NCI-H146 treated with DMSO at 0.1 percent for 48 hours (cell line): Measurements from ENCODE around the gene GJB2.
"Not testable (repeated sequence)": the region's sequence is repeated elsewhere in the genome, so short reads cannot be mapped to it uniquely, and the experiment has no call there.

Experiments used
- DNase-seq: peaks from one replicate; lab custom pipeline; 2025; ENCODE audit not compliant: unreplicated experiment; lab: John Stamatoyannopoulos, UW

The GJB2 gene

GRCh38 chr13:20171364-20171763 is 21.4 kb downstream of the GJB2 start:
- no peak for DNase-seq

DNA sequence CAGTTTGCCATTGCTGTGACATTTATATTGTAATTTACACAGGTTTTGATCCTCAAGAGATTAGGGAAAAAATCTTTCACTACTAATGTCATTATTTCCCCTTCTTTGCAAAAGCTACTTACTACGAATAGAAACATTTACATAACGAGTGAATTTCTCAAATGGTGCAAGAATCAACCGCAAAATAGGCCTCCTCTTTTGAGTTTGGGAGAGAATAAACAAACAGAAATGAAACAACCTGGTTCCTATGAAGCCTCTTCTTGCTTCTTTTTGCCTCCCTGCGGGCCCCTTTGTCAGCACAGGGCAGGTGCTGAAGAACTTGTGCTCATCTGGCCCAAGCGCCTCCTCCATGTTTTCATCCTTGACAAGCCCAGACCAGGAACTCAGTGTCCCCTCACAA is 21.8 kb downstream of the GJB2 start:
- DNase-seq, result no peak

GRCh38 chr13:20168396-20168795 is 24.3 kb downstream of the GJB2 start:
- no peak for DNase-seq

DNA sequence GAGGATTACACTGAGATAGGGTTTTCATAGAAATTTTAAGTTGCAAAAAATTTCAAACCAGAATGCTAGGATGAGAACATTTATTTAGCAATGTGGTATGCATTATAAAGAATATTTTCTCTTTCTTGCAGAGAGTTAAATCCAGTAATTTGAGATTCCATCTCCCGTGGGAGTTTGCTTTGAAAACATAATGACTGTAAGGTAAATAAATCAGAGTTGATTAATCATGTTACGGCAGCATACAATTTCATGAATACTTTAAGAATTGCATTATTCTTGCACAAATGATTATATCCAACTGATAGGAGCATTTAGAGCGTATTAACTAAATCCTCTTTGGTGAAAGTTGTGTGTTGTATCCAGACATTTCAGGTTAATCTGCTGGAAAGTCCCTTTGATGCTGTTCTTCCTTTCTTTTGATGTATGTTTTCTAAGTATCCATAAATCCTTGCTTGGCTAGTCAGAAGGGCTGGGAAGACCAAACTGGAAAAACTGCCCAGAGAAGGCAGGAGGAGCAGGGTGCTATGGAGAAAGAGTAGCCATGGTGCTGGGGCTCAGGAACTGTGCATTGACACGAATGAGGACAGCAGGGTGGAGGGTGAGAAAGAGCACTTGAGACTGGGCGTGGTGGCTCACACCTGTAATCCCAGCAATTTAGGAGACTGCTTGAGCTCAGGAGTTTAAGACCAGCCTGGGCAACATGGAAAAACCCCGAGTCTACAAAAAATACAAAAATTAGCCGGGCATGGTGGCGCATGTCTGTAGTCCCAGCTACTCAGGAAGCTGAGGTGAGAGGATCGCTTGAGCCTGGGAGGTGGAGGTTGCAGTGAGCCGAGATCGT is 27.1 kb downstream of the GJB2 start:
- DNase-seq, result no peak

- DNase-seq, result no peak
Measured at GRCh38 chr13:20161951-20162300, 30.8 kb downstream of the GJB2 start.

- no peak for DNase-seq
Measured at GRCh38 chr13:20161275-20161950, 31.3 kb downstream of the GJB2 start.

DNA sequence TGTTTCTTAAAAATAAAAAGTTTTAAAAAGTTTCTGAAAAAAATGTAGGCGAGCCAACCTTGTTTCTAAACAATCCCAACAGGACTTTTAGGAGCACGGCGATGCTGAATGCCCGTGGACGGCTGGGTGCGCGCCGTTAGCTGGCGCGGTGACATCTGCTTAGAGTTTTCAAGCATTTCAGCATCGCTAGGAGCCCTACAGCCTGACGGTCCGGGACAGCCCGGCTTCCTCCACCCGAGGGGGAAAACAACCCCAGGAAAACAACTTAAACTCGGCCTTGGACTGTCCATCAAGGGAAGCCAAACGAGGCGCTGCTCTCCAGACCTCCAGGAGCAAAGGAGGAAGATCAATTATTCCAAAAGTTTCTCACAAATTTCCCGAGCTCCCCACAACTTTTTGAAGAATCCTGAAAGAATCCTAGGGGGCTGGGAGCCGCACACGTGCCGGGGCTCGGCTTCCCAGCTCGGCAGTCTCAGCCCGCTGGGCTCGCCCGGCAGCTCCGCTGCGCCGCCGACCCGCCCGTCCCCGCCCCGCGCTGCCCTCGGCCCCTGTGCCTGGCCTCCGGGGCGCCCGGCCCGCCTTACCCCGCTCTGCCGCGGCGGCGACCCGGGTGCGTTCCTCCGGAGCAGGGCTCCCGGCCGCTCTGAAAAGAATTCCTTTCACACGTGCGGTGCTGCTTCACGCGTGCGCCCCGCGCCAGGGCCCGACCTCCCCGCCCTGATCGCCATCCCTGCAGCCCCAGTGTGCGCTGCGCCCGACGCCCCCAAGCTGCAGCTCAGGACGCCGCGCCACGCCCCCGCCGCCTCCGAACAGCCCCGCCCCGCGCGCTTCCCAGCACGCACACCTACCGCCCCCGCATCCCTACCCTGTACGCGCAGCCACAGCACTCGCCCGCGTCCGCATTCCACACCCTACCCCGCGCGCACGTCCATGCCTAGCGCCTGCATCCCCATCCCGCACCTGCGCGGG is 32.1 kb downstream of the GJB2 start, which contains the start of gene GJA3:
Gene GJA3 (minus strand): TSS at position 747 of the 969 bp plus-strand sequence. CDS start 17,764 bp downstream, outside the sequence.
- DNase-seq, result no peak

- DNase-seq, result no peak
Measured at GRCh38 chr13:20159646-20160305, 33.0 kb downstream of the GJB2 start.

GRCh38 chr13:20157151-20157796 is 35.5 kb downstream of the GJB2 start:
- no peak for DNase-seq

- no peak for DNase-seq
Measured at GRCh38 chr13:20156702-20157101, 36.0 kb downstream of the GJB2 start.

GRCh38 chr13:20153290-20153689 is 39.4 kb downstream of the GJB2 start:
- not testable (repeated sequence) for DNase-seq

DNA sequence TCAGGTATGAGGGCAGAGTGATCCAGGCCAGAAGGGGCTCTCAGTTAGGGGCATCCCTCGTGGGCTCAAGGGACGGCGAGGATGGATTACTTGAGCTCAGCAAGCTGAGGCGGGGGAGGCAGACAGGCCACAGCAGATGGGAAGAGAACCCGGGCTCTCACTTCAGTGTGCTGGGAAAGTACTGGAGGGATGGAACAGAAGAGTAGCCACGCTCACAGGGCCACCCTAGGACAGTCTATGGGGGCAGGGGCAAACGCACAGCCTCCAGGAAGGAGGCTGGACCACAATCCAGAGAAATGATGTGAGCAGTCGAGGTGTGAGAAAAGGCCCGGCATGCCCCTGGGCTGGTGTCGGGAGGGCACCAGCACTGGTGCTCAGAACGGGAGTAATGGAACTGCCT is 41.1 kb downstream of the GJB2 start:
- DNase-seq, result no peak

DNA sequence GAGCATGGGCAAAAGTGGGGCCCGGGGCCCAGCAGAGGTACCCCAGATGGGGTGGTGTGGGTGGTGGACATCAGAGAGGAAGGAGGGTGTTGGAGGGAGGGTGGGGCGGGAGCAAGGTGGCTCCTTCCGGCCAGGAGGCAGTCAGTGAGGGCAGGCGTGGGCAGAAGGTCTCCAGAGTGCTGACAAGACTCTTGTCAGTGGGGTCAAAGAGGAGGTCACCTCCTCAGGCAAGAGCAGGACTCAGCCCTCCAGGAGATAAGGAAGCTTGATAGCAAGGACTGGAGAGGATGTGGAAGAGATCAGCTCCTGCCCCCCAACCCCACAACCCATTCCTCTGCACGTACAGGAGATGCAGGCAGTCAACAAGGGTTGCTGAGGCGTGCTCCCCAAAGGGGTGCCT is 41.7 kb downstream of the GJB2 start:
- no peak for DNase-seq

DNA sequence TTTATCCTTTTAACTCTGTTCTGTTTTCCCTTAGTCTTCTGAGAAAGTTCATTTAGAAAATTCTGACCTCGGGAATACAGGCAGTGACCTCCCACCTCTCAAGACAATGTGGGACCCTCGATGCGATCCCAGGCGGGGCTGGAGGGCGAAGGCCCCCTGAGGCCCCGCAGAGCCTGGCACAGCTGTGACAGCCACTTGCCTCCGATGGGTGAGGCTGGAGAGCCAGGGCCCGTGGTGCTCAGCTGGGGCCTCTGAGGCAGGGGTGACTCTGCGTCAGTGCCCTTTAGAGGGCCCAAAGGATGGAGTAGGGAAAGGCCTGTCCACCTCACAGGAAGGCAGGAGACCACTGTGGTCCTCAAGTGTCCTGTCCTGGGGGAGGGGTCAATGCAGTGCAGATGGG is 42.2 kb downstream of the GJB2 start:
- DNase-seq, result no peak

DNA sequence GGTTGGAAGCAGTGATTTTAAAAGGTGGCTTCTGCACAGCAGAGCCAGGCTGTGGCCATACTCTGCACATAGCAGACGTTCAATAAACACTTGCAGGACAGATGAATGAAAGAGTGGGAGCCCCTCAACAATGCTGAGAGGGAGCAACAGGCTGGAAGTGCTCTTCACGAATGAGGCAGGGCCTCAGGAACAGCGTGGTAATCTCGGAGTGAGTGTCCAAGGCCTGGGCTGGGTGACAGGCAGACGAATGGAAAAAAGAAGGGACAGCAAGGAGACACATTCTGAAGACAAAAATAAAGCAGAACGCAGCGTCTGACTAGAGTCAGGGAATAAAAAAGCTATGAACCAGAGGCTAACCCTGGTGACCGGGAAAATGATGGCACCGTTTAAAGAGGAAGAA is 43.0 kb downstream of the GJB2 start:
- DNase-seq, result no peak

- DNase-seq, result no peak
Measured at GRCh38 chr13:20148501-20149183, 44.1 kb downstream of the GJB2 start.

GRCh38 chr13:20146381-20146780 is 46.4 kb downstream of the GJB2 start:
- DNase-seq, result no peak

GRCh38 chr13:20145521-20145920 is 47.2 kb downstream of the GJB2 start:
- no peak for DNase-seq

DNA sequence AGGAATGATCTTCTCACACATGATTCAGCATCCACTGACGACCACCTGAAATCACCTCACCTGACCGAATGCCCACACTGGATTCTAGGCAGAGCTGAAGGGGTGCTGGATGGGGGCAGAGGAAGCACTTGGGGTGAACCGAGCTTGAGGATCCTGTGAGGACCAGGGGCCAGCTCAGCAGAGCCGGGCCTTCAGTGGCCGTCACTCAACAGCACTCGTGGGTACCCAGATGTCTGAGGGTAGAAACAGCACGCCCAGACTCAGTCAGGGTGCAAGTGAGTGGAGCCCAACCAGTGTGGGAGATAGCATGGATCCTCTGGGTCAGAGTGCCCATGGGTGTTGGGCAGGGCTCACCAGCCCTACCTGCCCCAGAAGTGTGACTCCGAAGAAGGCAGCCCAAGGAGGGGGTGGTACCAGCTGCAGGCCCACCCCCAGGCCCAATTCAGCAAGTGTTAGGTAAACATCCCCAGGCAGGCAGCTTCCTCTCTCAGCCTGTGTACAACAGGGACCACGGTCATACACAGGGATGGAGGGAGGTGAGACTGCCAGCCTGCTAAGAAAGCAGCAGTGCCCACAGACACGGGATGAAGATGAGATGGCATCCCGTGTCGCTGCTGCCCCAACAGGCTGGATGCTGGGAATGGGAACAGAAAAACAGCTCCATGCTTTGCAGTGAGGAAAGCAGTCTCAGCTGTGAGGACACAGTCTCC is 48.4 kb downstream of the GJB2 start:
- DNase-seq, result no peak
